NCI-H1417 treated with DMSO at 0.1 percent for 48 hours (cell line): ENCODE data around the gene RBP5.
A peak's percentile ranks its signal among the peaks of the same experiment; 100 is the strongest.

Experiments
- DNase-seq: peaks from one replicate; lab custom pipeline; 2025; lab: John Stamatoyannopoulos, UW

Gene RBP5

GRCh38 chr12:7101047-7101693 lies 27.5 kb downstream of the RBP5 start:
- DNase-seq = no peak

GRCh38 chr12:7100239-7100638 lies 28.4 kb downstream of the RBP5 start:
- DNase-seq = no peak

- DNase-seq = peak; percentile 72
Measured at GRCh38 chr12:7099290-7099996, 29.2 kb downstream of the RBP5 start.

- DNase-seq = no peak
Measured at GRCh38 chr12:7096979-7097378, 31.7 kb downstream of the RBP5 start.

GRCh38 chr12:7096006-7096932 lies 32.4 kb downstream of the RBP5 start:
- DNase-seq = no peak

GRCh38 chr12:7093892-7094291 lies 34.8 kb downstream of the RBP5 start:
- DNase-seq = no peak

GRCh38 chr12:7093486-7093885 lies 35.2 kb downstream of the RBP5 start:
- no peak for DNase-seq

- DNase-seq = no peak
Measured at GRCh38 chr12:7092986-7093460, 35.7 kb downstream of the RBP5 start.

GRCh38 chr12:7092229-7092985 lies 36.3 kb downstream of the RBP5 start, which contains the start of gene C1R:
TSS of gene C1R (minus strand) at chr12:7092445. CDS start at chr12:7092388, 57 bp downstream.
- no peak for DNase-seq

- DNase-seq = no peak
Measured at GRCh38 chr12:7091660-7092228, 36.9 kb downstream of the RBP5 start.

- no peak for DNase-seq
Measured at GRCh38 chr12:7091171-7091570, 37.5 kb downstream of the RBP5 start.

GRCh38 chr12:7090222-7090998 lies 38.3 kb downstream of the RBP5 start:
- no peak for DNase-seq

- DNase-seq = no peak
Measured at GRCh38 chr12:7089196-7089871, 39.4 kb downstream of the RBP5 start.

- no peak for DNase-seq
Measured at GRCh38 chr12:7083125-7083524, 45.6 kb downstream of the RBP5 start.

GRCh38 chr12:7081037-7081436 lies 47.7 kb downstream of the RBP5 start:
- no peak for DNase-seq

GRCh38 chr12:7079826-7080125 lies 48.9 kb downstream of the RBP5 start:
- DNase-seq = no peak

- DNase-seq = no peak
Measured at GRCh38 chr12:7078163-7078562, 50.5 kb downstream of the RBP5 start.

- no peak for DNase-seq
Measured at GRCh38 chr12:7076493-7076892, 52.2 kb downstream of the RBP5 start.

- no peak for DNase-seq
Measured at GRCh38 chr12:7075939-7076338, 52.8 kb downstream of the RBP5 start.

GRCh38 chr12:7075518-7075917 lies 53.2 kb downstream of the RBP5 start:
- no peak for DNase-seq
